IMR-90 (cell line): Measurements from ENCODE around the gene WDR90. TPM values are rescaled to one million over a fixed set of nuclear protein-coding genes. Genes with fewer than 3 reads are reported as not detected.

ENCODE experiments used
- ATAC-seq: fragments of 200-7000 bp; cut with Tn5 transposase; 2 replicates; pipeline ENCODE4 v1.9.1; 2020; ENCODE audit warnings: low read depth, mild to moderate bottlenecking, moderate library complexity
- BruUV-seq: library from RNA; stranded (reverse); fragments of 400-500 nt; replicated peaks from 2 replicates; lab custom pipeline; 2021; lab: Mats Ljungman, UMichigan
- CTCF ChIA-PET: fragments of 300-600 bp; formaldehyde crosslinking; extraction: SDS; loops from one replicate; lab custom pipeline; 2021; ENCODE audit warnings: antibody characterized with exemption; lab: Yijun Ruan, JAX
- POLR2A ChIA-PET: fragments of 300-600 bp; sonication (Branson Sonifier 250); formaldehyde crosslinking; loops from one replicate; lab custom pipeline; 2022; ENCODE audit warnings: antibody characterized with exemption; ENCODE audit not compliant: unreplicated experiment; lab: Charles Lee
- DNase-seq: peaks from one replicate; pipeline ENCODE4 v3.0.0; 2013
- H2AFZ ChIP-seq: replicated peaks from 2 replicates; pipeline ENCODE3; 2013; ENCODE audit warnings: low read length, mild to moderate bottlenecking; ENCODE audit not compliant: poor library complexity
- H2AK5ac ChIP-seq: 2 replicates; pipeline ENCODE4 v1.6.1; 2013; ENCODE audit warnings: low read depth, low read length, inconsistent platforms
- H2AK9ac ChIP-seq: replicated peaks from 2 replicates; pipeline ENCODE3; 2013; ENCODE audit warnings: mild to moderate bottlenecking, low read depth, low read length, moderate library complexity; ENCODE audit not compliant: poor library complexity
- H2BK120ac ChIP-seq: 2 replicates; pipeline ENCODE4 v1.6.1; 2013; ENCODE audit warnings: low read depth, low read length, inconsistent platforms
- H2BK15ac ChIP-seq: 3 replicates; pipeline ENCODE4 v1.6.1; 2013; ENCODE audit warnings: low read depth, low read length, inconsistent platforms
- H2BK20ac ChIP-seq: 2 replicates; pipeline ENCODE4 v1.6.1; 2013; ENCODE audit warnings: low read depth, mild to moderate bottlenecking, inconsistent platforms, low read length, moderate library complexity
- H2BK5ac ChIP-seq: 2 replicates; pipeline ENCODE4 v1.6.1; 2013; ENCODE audit warnings: mild to moderate bottlenecking, low read depth, low read length, inconsistent platforms; ENCODE audit not compliant: poor library complexity, severe bottlenecking
- H3K14ac ChIP-seq: replicated peaks from 2 replicates; pipeline ENCODE4 v1.6.1; 2013; ENCODE audit warnings: low read depth, low read length, inconsistent platforms
- H3K18ac ChIP-seq: 2 replicates; pipeline ENCODE4 v1.6.1; 2013; ENCODE audit warnings: low read depth, low read length, control low read depth
- H3K23ac ChIP-seq: 2 replicates; pipeline ENCODE4 v1.6.1; 2013; ENCODE audit warnings: low read depth, low read length, inconsistent platforms
- H3K27ac ChIP-seq: 2 replicates; pipeline ENCODE4 v1.5.1; 2013; ENCODE audit warnings: mild to moderate bottlenecking, control low read depth, low read length; ENCODE audit not compliant: insufficient read depth
- H3K27me3 ChIP-seq: 2 replicates; pipeline ENCODE4 v1.6.1; 2013; ENCODE audit warnings: low read length; ENCODE audit not compliant: control insufficient read depth, insufficient read depth
- H3K36me3 ChIP-seq: 2 replicates; pipeline ENCODE4 v1.6.1; 2013; ENCODE audit warnings: low read length, mixed read lengths; ENCODE audit not compliant: control insufficient read depth, insufficient read depth
- H3K4ac ChIP-seq: 2 replicates; pipeline ENCODE4 v1.6.1; 2013; ENCODE audit warnings: low read depth, low read length, inconsistent platforms
- H3K4me1 ChIP-seq: 2 replicates; pipeline ENCODE4 v1.6.1; 2013; ENCODE audit warnings: low read length, mixed read lengths; ENCODE audit not compliant: control insufficient read depth, insufficient read depth
- H3K4me2 ChIP-seq: 2 replicates; pipeline ENCODE4 v1.6.1; 2013; ENCODE audit warnings: low read depth, mild to moderate bottlenecking, control low read depth, low read length, moderate library complexity
- H3K4me3 ChIP-seq: 2 replicates; pipeline ENCODE4 v1.5.1; 2013; ENCODE audit warnings: low read depth, mild to moderate bottlenecking, control low read depth, low read length, moderate library complexity; ENCODE audit not compliant: insufficient read depth
- H3K56ac ChIP-seq: 2 replicates; pipeline ENCODE4 v1.6.1; 2013; ENCODE audit warnings: low read length, inconsistent platforms; ENCODE audit not compliant: insufficient read depth; ENCODE audit errors: extremely low read depth
- H3K79me1 ChIP-seq, 2 experiments: 2 replicates each; pipeline ENCODE4 v1.6.1; 2013; ENCODE audit warnings: low read length in 2 of 2, inconsistent platforms in 1 of 2, low read depth in 1 of 2
- H3K9ac ChIP-seq: 2 replicates; pipeline ENCODE4 v1.6.1; 2013; ENCODE audit warnings: low read depth, low read length, control low read depth
- H3K9me1 ChIP-seq: 2 replicates; pipeline ENCODE4 v1.6.1; 2013; ENCODE audit warnings: low read length, inconsistent platforms; ENCODE audit not compliant: insufficient read depth
- H3K9me3 ChIP-seq: 2 replicates; pipeline ENCODE4 v1.6.1; 2013; ENCODE audit warnings: low read length; ENCODE audit not compliant: control insufficient read depth, insufficient read depth
- H4K20me1 ChIP-seq: 2 replicates; pipeline ENCODE4 v1.6.1; 2013; ENCODE audit warnings: low read length, inconsistent platforms; ENCODE audit not compliant: insufficient read depth
- H4K5ac ChIP-seq: 2 replicates; pipeline ENCODE4 v1.6.1; 2013; ENCODE audit warnings: mild to moderate bottlenecking, low read depth, low read length, control low read depth
- H4K8ac ChIP-seq, 2 experiments: 2 replicates each; pipeline ENCODE4 v1.6.1; 2013; ENCODE audit warnings: low read depth in 2 of 2, low read length in 2 of 2, control low read depth in 1 of 2, inconsistent platforms in 1 of 2
- H4K91ac ChIP-seq: 2 replicates; pipeline ENCODE4 v1.6.1; 2013; ENCODE audit warnings: low read depth, low read length, inconsistent platforms; ENCODE audit not compliant: insufficient read depth
- BHLHE40 ChIP-seq: fragments of 150-350 bp; IDR thresholded peaks from 2 replicates; pipeline ENCODE4 v1.6.1; 2016; ENCODE audit warnings: mild to moderate bottlenecking, low read depth, low read length
- CEBPB ChIP-seq: IDR thresholded peaks from 2 replicates; pipeline ENCODE4 v1.6.1; 2012; ENCODE audit warnings: low read depth, low read length, improper control_type of control experiment
- CHD1 ChIP-seq: IDR thresholded peaks from 2 replicates; pipeline ENCODE4 v1.6.1; 2012; ENCODE audit warnings: low read depth, low read length, improper control_type of control experiment
- FOS ChIP-seq: fragments of 150-350 bp; IDR thresholded peaks from 2 replicates; pipeline ENCODE4 v1.6.1; 2016; ENCODE audit warnings: low read depth, low read length
- MAFK ChIP-seq: IDR thresholded peaks from 2 replicates; pipeline ENCODE4 v1.6.1; 2012; ENCODE audit warnings: low read depth, low read length, improper control_type of control experiment
- MAZ ChIP-seq: IDR thresholded peaks from 2 replicates; pipeline ENCODE4 v1.6.1; 2012; ENCODE audit warnings: low read depth, mild to moderate bottlenecking, low read length, improper control_type of control experiment, moderate library complexity, borderline replicate concordance
- MXI1 ChIP-seq: IDR thresholded peaks from 2 replicates; pipeline ENCODE4 v1.6.1; 2012; ENCODE audit warnings: low read depth, mild to moderate bottlenecking, low read length, moderate library complexity, borderline replicate concordance
- NFE2L2 ChIP-seq: fragments of 150-350 bp; IDR thresholded peaks from 2 replicates; pipeline ENCODE4 v1.6.1; 2016; ENCODE audit warnings: low read depth, mild to moderate bottlenecking, low read length
- POLR2A ChIP-seq: IDR thresholded peaks from 2 replicates; pipeline ENCODE4 v1.6.1; 2012; ENCODE audit warnings: mild to moderate bottlenecking, low read depth, low read length
- RAD21 ChIP-seq: IDR thresholded peaks from 2 replicates; pipeline ENCODE4 v1.6.1; 2012; ENCODE audit warnings: low read length, improper control_type of control experiment
- RFX5 ChIP-seq: IDR thresholded peaks from 2 replicates; pipeline ENCODE4 v1.8.0; 2012; ENCODE audit warnings: low read depth, mild to moderate bottlenecking, low read length, moderate library complexity
- SMC3 ChIP-seq: fragments of 150-350 bp; IDR thresholded peaks from 2 replicates; pipeline ENCODE4 v1.6.1; 2016; ENCODE audit warnings: low read depth, mild to moderate bottlenecking, antibody characterized with exemption, low read length, moderate library complexity
- whole genome bisulfite sequencing, 2 experiments: methylation state at CpG; one replicate each; pipeline versions ENCODE4 v1.1.5 to v1.1.7; 2013; ENCODE audit warnings: missing lambda C conversion rate in 2 of 2; ENCODE audit not compliant: insufficient read length in 1 of 2; ENCODE audit errors: extremely low coverage in 2 of 2; 5-methylcytosine and 5-hydroxymethylcytosine counted together
- dilution Hi-C: fragments of 300-500 bp; cut with HindIII; formaldehyde crosslinking; loops from one replicate; pipeline ENCODE4 v1.14.3; 2018; ENCODE audit warnings: low sequenced_read_pairs; ENCODE audit not compliant: unreplicated experiment
- in situ Hi-C: fragments of 300-500 bp; cut with MboI; formaldehyde crosslinking; loops from 3 replicates; pipeline ENCODE4 v1.14.3; 2019; ENCODE audit warnings: low sequenced_read_pairs, inconsistent platforms, mixed read lengths
- intact Hi-C: fragments of 100-400 bp; cut with micrococcal nuclease; formaldehyde crosslinking; loops from 2 replicates; pipeline ENCODE4 v1.10.0; 2022
- polyA plus RNA-seq, 3 experiments: library from polyadenylated mRNA; depleted of rRNA; stranded (reverse); fragments of >200 nt; gene quantifications; 2 replicates each; pipeline ENCODE4 v1.2.3, GENCODE V29; 2012; ENCODE audit warnings: low replicate concordance in 1 of 3
- total RNA-seq: library from RNA; depleted of rRNA; stranded (reverse); fragments of >200 nt; gene quantifications from 2 replicates; pipeline ENCODE4 v1.2.3, GENCODE V29; 2012
- TF ChIP-seq, protein P1 (sequence below): fragments of 150-350 bp; IDR thresholded peaks from 2 replicates; pipeline ENCODE4 v1.6.1; 2017; ENCODE audit warnings: mild to moderate bottlenecking, antibody characterized with exemption, low read length, low read depth
- TF ChIP-seq, protein P2 (sequence below): fragments of 150-350 bp; IDR thresholded peaks from 2 replicates; pipeline ENCODE4 v1.6.1; 2016; ENCODE audit warnings: low read depth, mild to moderate bottlenecking, low read length, moderate library complexity, borderline replicate concordance

WDR90 gene
- total and polyA plus RNA-seq, 2 of the 4 experiments (the other 2 are of a cell fraction): 1.4 to 18.7 TPM

- Histone ChIP-seq H2AFZ (no peak overlapping the region), H2AK5ac (peak overlapping the region; percentile 67; the same call in 1 of the 2 replicates), H3K18ac (no peak overlapping the region), H3K23ac (no peak overlapping the region), H4K8ac (no peak overlapping the region), H2BK5ac (no peak overlapping the region), H4K5ac (no peak overlapping the region), H3K79me1 (peaks cover 9 to 40% of the 10 kb centered on the region in 2 experiments; a peak in 3 of 4 replicates), H2BK20ac (no peak overlapping the region), H3K27me3 (no peaks in the 10 kb centered on the region), H4K91ac (no peak overlapping the region), H3K9me1 (peaks cover 15% of the 10 kb centered on the region), H2AK9ac (peak overlapping the region; percentile 5), H3K4ac (no peak overlapping the region), H3K14ac (no peak overlapping the region), H3K9ac (no peak overlapping the region), H2BK15ac (no peak overlapping the region), H3K27ac (no peak overlapping the region), H3K4me2 (no peak overlapping the region), H3K36me3 (peaks cover 28% of the 10 kb centered on the region), H3K4me3 (no peak overlapping the region), H3K9me3 (no peaks in the 10 kb centered on the region), H3K4me1 (peaks cover 21% of the 10 kb centered on the region), H2BK120ac (no peak overlapping the region), H4K20me1 (peaks cover 46% of the 10 kb centered on the region), H3K56ac (no peak overlapping the region)
- CTCF ChIA-PET: no interaction called here
- dilution Hi-C loops: no loop called here
- in situ Hi-C loops: no loop called here
- BruUV-seq: no TSS peak
- POLR2A ChIA-PET: no interaction called here
- TF ChIP-seq NFE2L2: no peak
- no peak for TF ChIP-seq CHD1
- TF ChIP-seq FOS: no peak
- TF ChIP-seq RFX5: no peak
- no peak for TF ChIP-seq RAD21
- no peak for TF ChIP-seq MAZ
- TF ChIP-seq SMC3: no peak
- TF ChIP-seq BHLHE40: no peak
- TF ChIP-seq, protein P1, sequence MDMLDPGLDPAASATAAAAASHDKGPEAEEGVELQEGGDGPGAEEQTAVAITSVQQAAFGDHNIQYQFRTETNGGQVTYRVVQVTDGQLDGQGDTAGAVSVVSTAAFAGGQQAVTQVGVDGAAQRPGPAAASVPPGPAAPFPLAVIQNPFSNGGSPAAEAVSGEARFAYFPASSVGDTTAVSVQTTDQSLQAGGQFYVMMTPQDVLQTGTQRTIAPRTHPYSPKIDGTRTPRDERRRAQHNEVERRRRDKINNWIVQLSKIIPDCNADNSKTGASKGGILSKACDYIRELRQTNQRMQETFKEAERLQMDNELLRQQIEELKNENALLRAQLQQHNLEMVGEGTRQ: no peak
- no peak for TF ChIP-seq POLR2A
- no peak for TF ChIP-seq MAFK
- TF ChIP-seq MXI1: no peak
- TF ChIP-seq, protein P2, sequence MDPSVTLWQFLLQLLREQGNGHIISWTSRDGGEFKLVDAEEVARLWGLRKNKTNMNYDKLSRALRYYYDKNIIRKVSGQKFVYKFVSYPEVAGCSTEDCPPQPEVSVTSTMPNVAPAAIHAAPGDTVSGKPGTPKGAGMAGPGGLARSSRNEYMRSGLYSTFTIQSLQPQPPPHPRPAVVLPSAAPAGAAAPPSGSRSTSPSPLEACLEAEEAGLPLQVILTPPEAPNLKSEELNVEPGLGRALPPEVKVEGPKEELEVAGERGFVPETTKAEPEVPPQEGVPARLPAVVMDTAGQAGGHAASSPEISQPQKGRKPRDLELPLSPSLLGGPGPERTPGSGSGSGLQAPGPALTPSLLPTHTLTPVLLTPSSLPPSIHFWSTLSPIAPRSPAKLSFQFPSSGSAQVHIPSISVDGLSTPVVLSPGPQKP: no peak
- TF ChIP-seq CEBPB: no peak
- intact Hi-C loops: no loop called here
- DNase-seq (no peak), ATAC-seq (no peak)
- WGBS, 2 experiments: 83% methylated on average over 9 of the region's 21 CpGs; no CpG with 5 or more reads in 1 of the 2 experiments
Measured at GRCh38 chr16:678209-678857, 29.2 kb downstream of the WDR90 start.
